ENCODE measurements around the gene WDR43. TPM values are rescaled to one million over a fixed set of nuclear protein-coding genes. Genes with fewer than 3 reads are reported as not detected.

Gene WDR43
- polyA plus RNA-seq, 4 donors: 39.3 to 51.5 (median 50.1) TPM

- no peak for DNase-seq (ENCODE audit: low read depth in 4 of 4, low spot score in 3 of 4)
Observed at GRCh38 chr2:28991021-28991420, 96.6 kb downstream of the WDR43 start.

GRCh38 chr2:28991460-28991859, 97.0 kb downstream of the WDR43 start:
- no peak for DNase-seq (ENCODE audit: low read depth in 4 of 4, low spot score in 3 of 4)

- DNase-seq (ENCODE audit: low read depth in 4 of 4, low spot score in 3 of 4): no peak
Observed at GRCh38 chr2:28993206-28993960, 98.9 kb downstream of the WDR43 start.

- DNase-seq (ENCODE audit: low read depth in 4 of 4, low spot score in 3 of 4): no peak
Observed at GRCh38 chr2:28994074-28994473, 99.6 kb downstream of the WDR43 start.

GRCh38 chr2:28994679-28995078, 100.2 kb downstream of the WDR43 start:
- no peak for DNase-seq (ENCODE audit: low read depth in 4 of 4, low spot score in 3 of 4)

- no peak for DNase-seq (ENCODE audit: low read depth in 4 of 4, low spot score in 3 of 4)
Observed at GRCh38 chr2:28995765-28996750, 101.6 kb downstream of the WDR43 start.

GRCh38 chr2:28997237-28997846, 102.9 kb downstream of the WDR43 start:
- DNase-seq (ENCODE audit: low read depth in 4 of 4, low spot score in 3 of 4): no peak

Other genes with a start within 250 kb of the WDR43 start
- 100 to 1,000 TPM; 176 to 202 (median 196) TPM for gene PPP1CB, start 142.8 kb upstream of the WDR43 start, polyA plus RNA-seq (ENCODE audit: insufficient read length in 4 of 4)
- 1 to 10 TPM; 1.7 to 2.9 (median 2.0) TPM for gene SPDYA, start 83.8 kb upstream of the WDR43 start, polyA plus RNA-seq (ENCODE audit: insufficient read length in 4 of 4)
- gene TRMT61B, start 24.4 kb upstream of the WDR43 start, polyA plus RNA-seq (ENCODE audit: insufficient read length in 4 of 4): 10 to 100 TPM; 20.4 to 31.6 (median 26.8) TPM
- 1 to 10 TPM in 3 of 4 donors, under 1 TPM in 1; 1.00 to 1.3 (median 1.1) TPM for gene TOGARAM2, start 86.6 kb downstream of the WDR43 start, polyA plus RNA-seq (ENCODE audit: insufficient read length in 4 of 4)
- under 1 TPM; 0.34 to 0.48 (median 0.43) TPM for gene PCARE, start 179.9 kb downstream of the WDR43 start, polyA plus RNA-seq (ENCODE audit: insufficient read length in 4 of 4)
- 10 to 100 TPM; 16.2 to 20.8 (median 18.0) TPM for gene CLIP4, start 220.7 kb downstream of the WDR43 start, polyA plus RNA-seq (ENCODE audit: insufficient read length in 4 of 4)

All from right renal pelvis (tissue), 4 donors.